Measurements from ENCODE around the gene SSTR3.

SSTR3 gene

DNA sequence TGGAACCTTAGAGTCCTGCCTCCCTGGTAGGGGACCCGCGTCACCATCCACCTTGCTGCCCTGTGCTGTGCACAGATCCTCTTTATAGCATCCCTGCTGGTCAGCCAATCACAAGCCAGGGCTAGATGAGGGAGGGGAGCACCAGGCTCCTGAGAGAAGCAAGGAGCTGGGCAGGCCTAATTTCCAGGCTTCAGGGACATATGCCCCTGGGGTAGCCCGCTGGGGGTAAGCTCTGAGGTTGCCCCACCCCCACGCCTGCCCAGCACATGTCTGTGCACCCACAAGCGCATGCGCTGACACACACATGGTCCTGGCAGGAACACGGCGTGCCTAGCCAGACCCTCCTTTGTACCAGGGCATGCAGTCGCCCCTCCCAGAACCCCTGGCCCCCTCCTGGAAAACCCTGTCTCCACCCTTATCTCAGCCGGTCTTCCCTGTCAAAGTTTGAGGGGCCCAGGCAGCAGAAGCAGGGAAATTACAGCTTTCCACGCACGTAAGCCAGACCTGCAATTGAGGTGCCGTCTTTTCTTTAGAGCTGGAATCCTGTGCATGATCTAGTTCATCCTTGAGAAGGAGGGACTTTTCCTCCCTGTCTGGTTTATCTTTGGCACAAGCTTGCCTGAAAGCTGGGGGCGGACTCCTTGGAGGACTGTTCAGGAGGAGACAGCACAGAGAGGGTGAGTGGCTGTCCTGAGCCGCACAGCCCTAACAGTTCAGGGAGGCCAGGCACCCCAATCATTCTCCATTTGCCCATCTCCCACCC lies 2.1 kb downstream of the SSTR3 start:
- no peak overlapping the region for H3K4me3 ChIP-seq (ENCODE audit: low read depth, low read length)
- TF ChIP-seq, protein P1, sequence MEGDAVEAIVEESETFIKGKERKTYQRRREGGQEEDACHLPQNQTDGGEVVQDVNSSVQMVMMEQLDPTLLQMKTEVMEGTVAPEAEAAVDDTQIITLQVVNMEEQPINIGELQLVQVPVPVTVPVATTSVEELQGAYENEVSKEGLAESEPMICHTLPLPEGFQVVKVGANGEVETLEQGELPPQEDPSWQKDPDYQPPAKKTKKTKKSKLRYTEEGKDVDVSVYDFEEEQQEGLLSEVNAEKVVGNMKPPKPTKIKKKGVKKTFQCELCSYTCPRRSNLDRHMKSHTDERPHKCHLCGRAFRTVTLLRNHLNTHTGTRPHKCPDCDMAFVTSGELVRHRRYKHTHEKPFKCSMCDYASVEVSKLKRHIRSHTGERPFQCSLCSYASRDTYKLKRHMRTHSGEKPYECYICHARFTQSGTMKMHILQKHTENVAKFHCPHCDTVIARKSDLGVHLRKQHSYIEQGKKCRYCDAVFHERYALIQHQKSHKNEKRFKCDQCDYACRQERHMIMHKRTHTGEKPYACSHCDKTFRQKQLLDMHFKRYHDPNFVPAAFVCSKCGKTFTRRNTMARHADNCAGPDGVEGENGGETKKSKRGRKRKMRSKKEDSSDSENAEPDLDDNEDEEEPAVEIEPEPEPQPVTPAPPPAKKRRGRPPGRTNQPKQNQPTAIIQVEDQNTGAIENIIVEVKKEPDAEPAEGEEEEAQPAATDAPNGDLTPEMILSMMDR (IDR thresholded peaks at IDR 0.05; ENCODE audit: low read depth, low read length) = no peak
- in situ Hi-C loops (cut with HindIII; ENCODE audit: low sequenced_read_pairs) = no loop called here
- DNase-seq (ENCODE audit: low read depth, low spot score) = no peak

DNA sequence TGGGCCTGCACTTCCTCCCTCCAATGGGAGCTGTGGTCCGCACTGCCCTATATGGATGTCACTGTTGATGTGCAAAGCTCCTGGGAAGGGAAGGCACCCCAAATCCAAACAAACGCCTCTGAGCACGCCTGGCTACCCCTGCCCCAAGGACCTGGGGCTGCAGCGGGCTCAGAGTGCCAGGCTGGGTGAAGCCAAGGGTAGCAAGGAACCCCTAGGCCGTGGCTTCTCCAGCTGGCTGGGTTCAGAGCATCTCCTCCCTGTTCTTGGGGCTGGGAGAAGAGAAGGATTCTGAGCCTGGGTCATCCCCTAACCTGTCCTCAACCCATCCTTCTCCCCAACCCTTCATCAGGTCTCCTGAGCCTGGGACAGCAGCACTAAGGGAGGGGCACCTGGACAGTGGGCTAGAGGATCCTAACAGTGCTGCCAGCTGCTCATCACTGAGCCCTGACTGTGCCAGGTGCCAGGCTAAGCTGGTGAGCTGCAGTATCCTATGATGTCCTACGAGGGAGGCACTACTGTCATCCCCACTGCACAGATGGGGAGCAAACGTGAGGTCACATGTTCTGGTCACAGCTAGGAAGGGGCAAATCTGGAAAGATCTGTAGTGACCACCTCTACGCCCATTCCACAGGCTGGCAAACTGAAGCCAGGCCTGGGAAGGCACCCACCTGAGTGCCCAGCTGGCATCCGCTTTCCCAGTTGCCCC lies 3.0 kb downstream of the SSTR3 start:
- in situ Hi-C loops (cut with HindIII; ENCODE audit: low sequenced_read_pairs) = no loop called here
- DNase-seq (ENCODE audit: low read depth, low spot score) = no peak
- no peak overlapping the region for H3K4me3 ChIP-seq (ENCODE audit: low read depth, low read length)
- TF ChIP-seq, protein P1 (IDR thresholded peaks at IDR 0.05; ENCODE audit: low read depth, low read length) = no peak

DNA sequence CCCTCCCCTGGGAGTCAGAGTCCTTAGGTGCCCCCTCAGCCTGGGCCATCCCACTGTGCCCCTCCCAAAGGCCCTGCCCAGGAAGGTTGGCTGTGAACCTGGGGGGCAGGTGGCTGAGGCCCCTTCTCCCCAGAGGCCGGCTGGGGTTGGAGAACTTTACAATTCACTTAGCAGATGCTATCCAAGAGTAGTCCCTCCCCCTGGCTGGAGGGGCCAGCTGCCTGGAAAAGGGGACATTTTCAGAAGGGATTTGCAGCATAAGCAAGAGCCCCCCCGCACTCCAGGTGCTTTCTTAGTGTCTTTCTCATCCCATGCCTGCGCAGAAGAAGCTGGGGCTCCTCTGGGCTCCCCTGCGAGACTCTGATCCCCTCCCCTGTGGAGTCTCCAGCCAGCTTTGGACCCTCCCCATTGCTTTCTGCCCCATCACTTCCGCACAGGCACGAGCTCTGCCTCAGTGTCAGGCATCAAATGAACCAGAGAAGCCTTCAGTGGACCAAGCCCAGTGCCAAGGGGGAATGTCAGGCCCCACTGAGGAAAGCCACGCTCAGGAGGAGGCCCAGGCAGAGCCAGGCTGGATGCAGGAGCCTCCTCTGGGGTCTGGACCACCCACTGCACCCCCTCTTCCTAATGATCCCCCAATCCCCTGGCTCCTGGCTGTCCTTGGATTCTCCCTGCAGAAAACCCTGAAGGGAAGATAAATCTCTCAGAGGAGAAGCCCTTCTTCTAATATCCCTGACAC lies 3.7 kb downstream of the SSTR3 start:
- no peak overlapping the region for H3K4me3 ChIP-seq (ENCODE audit: low read depth, low read length)
- TF ChIP-seq, protein P1 (IDR thresholded peaks at IDR 0.05; ENCODE audit: low read depth, low read length) = no peak
- in situ Hi-C loops (cut with HindIII; ENCODE audit: low sequenced_read_pairs) = no loop called here
- DNase-seq (ENCODE audit: low read depth, low spot score) = no peak

DNA sequence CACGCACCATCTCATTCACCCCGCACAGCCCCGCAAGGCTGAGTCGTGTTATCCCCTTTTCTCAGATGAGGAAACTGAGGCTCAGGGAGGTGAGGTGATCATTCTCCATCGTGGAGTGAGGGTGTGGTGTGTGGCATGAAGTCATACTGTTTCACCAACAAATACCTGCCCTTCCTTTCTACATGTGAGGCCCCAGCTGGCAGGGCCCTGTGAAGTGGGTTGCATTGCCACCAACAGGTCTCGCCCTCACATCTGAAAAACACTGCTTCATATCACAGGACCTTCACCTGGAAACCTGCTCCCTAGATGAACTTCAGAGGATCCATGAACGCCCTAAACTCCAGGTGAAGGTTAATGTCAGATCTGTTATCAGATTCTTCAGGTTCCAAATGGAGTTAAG lies 4.3 kb downstream of the SSTR3 start:
- in situ Hi-C loops (cut with HindIII; ENCODE audit: low sequenced_read_pairs) = no loop called here
- H3K4me3 ChIP-seq (ENCODE audit: low read depth, low read length) = no peak overlapping the region
- TF ChIP-seq, protein P1 (IDR thresholded peaks at IDR 0.05; ENCODE audit: low read depth, low read length) = no peak
- no peak for DNase-seq (ENCODE audit: low read depth, low spot score)

DNA sequence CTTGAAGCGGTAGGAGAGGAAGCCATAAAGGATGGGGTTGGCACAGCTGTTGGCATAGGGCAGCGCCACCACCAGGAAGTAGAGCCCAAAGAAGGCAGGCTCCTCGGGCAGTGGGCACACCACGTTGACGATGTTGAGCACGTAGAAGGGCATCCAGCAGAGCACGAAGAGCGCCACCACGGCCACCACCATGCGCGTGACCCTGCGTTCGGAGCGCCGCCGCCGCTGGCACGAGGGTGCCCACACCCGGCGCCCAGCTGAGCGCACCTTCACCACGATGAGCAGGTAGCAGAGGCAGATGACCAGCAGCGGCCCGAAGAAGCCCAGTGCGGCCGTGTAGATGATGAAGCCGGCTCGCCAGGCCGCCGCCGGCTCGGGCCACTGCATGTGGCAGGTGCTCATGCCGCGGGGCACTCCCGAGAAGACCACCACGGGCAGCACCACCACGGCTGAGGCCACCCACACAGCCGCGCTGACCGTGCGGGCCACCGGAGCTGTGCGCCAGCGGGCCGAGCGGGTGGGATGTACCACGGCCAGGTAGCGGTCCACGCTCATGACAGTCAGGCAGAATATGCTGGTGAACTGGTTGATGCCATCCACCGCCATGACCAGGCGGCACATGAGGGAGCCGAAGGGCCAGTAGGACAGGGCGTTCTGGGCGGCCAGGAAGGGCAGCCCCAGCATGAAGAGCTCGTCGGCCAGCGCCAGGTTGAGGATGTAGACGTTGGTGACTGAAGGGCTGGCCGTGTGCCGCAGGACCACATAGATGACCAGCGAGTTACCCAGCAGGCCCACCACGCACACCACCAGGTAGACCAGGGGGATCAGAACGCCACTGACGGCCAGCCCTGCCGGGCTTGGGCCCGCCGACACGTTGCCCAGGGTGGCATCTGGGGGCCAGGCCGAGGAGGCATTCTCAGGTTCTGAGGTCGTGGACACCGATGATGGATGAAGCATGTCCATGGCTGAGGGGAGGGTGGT lies 5.1 kb downstream of the SSTR3 start:
- TF ChIP-seq, protein P1 (IDR thresholded peaks at IDR 0.05; ENCODE audit: low read depth, low read length) = no peak
- H3K4me3 ChIP-seq (ENCODE audit: low read depth, low read length) = no peak overlapping the region
- in situ Hi-C loops (cut with HindIII; ENCODE audit: low sequenced_read_pairs) = no loop called here
- no peak for DNase-seq (ENCODE audit: low read depth, low spot score)

Data from astrocyte of the spinal cord (primary cell).